GM12878 (cell line): Measurements from ENCODE around the gene MMEL1. TPM values are rescaled to one million over a fixed set of nuclear protein-coding genes. Genes with fewer than 3 reads are reported as not detected.

Source experiments
- ATAC-seq: fragments of 200-7000 bp; cut with Tn5 transposase; 3 replicates; pipeline ENCODE4 v1.9.1; 2020; ENCODE audit warnings: mild to moderate bottlenecking, moderate library complexity
- BruUV-seq: library from RNA; stranded (reverse); fragments of 400-500 nt; replicated peaks from 2 replicates; lab custom pipeline; 2021; lab: Mats Ljungman, UMichigan
- CTCF ChIA-PET: fragments of 300-600 bp; sonication (Branson Sonifier 250); formaldehyde crosslinking; extraction: SDS; loops from one replicate; lab custom pipeline; 2021; ENCODE audit warnings: inconsistent platforms; lab: Yijun Ruan, JAX
- POLR2A ChIA-PET: fragments of 350-600 bp; formaldehyde crosslinking; extraction: SDS; loops from one replicate; lab custom pipeline; 2021; ENCODE audit warnings: inconsistent platforms; lab: Charles Lee
- RAD21 ChIA-PET: fragments of 300-600 bp; sonication (Branson Sonifier 250); formaldehyde crosslinking; loops from one replicate; lab custom pipeline; 2023; ENCODE audit warnings: antibody characterized with exemption; ENCODE audit not compliant: unreplicated experiment; lab: Charles Lee
- SMC1A ChIA-PET: fragments of 300-600 bp; sonication (Branson Sonifier 250); formaldehyde crosslinking; loops from one replicate; lab custom pipeline; 2023; ENCODE audit not compliant: unreplicated experiment, uncharacterized antibody; lab: Charles Lee
- DNase-seq: peaks from one replicate; pipeline ENCODE4 v3.0.0-alpha.2; 2011; ENCODE audit warnings: low read depth, low spot score
- FAIRE-seq: peaks from 3 replicates; lab custom pipeline; 2011; peaks lifted over from hg19 to GRCh38; lab: Jason Lieb, UNC
- H2AFZ ChIP-seq: 2 replicates; pipeline ENCODE4 v1.6.0; 2011; ENCODE audit warnings: low read depth, low read length, control low read depth; ENCODE audit not compliant: control insufficient read depth
- H3K27ac ChIP-seq: 2 replicates; pipeline ENCODE4 v1.5.1; 2011; ENCODE audit warnings: control low read depth; ENCODE audit not compliant: control insufficient read depth, insufficient read depth
- H3K27me3 ChIP-seq, 2 experiments: replicated peaks in 1 of 2; 2 replicates each; pipeline versions ENCODE4 v1.6.0 to v1.6.1; 2011; ENCODE audit warnings: low read length in 1 of 2; ENCODE audit not compliant: control insufficient read depth in 2 of 2, insufficient read depth in 2 of 2
- H3K36me3 ChIP-seq, 2 experiments: 2 replicates each; pipeline ENCODE4 v1.5.1; 2011; ENCODE audit warnings: low read length in 1 of 2; ENCODE audit not compliant: control insufficient read depth in 2 of 2, insufficient read depth in 2 of 2
- H3K4me1 ChIP-seq: 2 replicates; pipeline ENCODE4 v1.6.1; 2011; ENCODE audit warnings: mild to moderate bottlenecking, low read length, moderate library complexity, mixed read lengths; ENCODE audit not compliant: control insufficient read depth, insufficient read depth
- H3K4me2 ChIP-seq: 2 replicates; pipeline ENCODE4 v1.6.0; 2011; ENCODE audit warnings: control low read depth; ENCODE audit not compliant: control insufficient read depth, insufficient read depth
- H3K4me3 ChIP-seq: fragments of 200-600 bp; sonication (generic); 2 replicates; pipeline ENCODE4 v1.5.1; 2016
- H3K79me2 ChIP-seq: 2 replicates; pipeline ENCODE4 v1.6.0; 2011; ENCODE audit warnings: low read length; ENCODE audit not compliant: control insufficient read depth, insufficient read depth
- H3K9ac ChIP-seq: 2 replicates; pipeline ENCODE4 v1.8.0; 2011; ENCODE audit warnings: low read length, control low read depth, mixed read lengths; ENCODE audit not compliant: control insufficient read depth, insufficient read depth
- H3K9me3 ChIP-seq: replicated peaks from 3 replicates; pipeline ENCODE4 v1.5.1; 2011; ENCODE audit warnings: mild to moderate bottlenecking, low read length; ENCODE audit not compliant: control insufficient read depth, insufficient read depth
- H4K20me1 ChIP-seq: 2 replicates; pipeline ENCODE4 v1.6.0; 2011; ENCODE audit not compliant: control insufficient read depth, insufficient read depth
- BRCA1 ChIP-seq: IDR thresholded peaks from 2 replicates; pipeline ENCODE4 v1.6.1; 2011; ENCODE audit warnings: low read depth, low read length, improper control_type of control experiment
- CEBPB ChIP-seq, 2 experiments: fragments of 150-350 bp in 1 of 2; IDR thresholded peaks; 2 replicates each; pipeline ENCODE4 v1.6.1; 2012 to 2014; ENCODE audit warnings: low read depth in 2 of 2, low read length in 2 of 2, borderline replicate concordance in 1 of 2, inconsistent platforms in 1 of 2
- E4F1 ChIP-seq: fragments of 450-650 bp; IDR thresholded peaks from 2 replicates; pipeline ENCODE4 v1.6.1; 2018; ENCODE audit warnings: borderline replicate concordance, mild to moderate bottlenecking; ENCODE audit not compliant: partially characterized antibody
- MTA2 ChIP-seq: fragments of 450-650 bp; IDR thresholded peaks from 2 replicates; pipeline ENCODE4 v1.6.1; 2016; ENCODE audit warnings: low read depth, mild to moderate bottlenecking, moderate library complexity
- MTA3 ChIP-seq: IDR thresholded peaks from 2 replicates; pipeline ENCODE4 v1.6.1; 2012; ENCODE audit warnings: low read length, inconsistent platforms, borderline replicate concordance
- NFXL1 ChIP-seq: fragments of 450-650 bp; IDR thresholded peaks from 2 replicates; pipeline ENCODE4 v1.6.1; 2017; ENCODE audit warnings: antibody characterized with exemption, mild to moderate bottlenecking, borderline replicate concordance
- PBX3 ChIP-seq: IDR thresholded peaks from 2 replicates; pipeline ENCODE4 v1.6.1; 2011; ENCODE audit warnings: mild to moderate bottlenecking, low read depth, low read length, moderate library complexity; ENCODE audit not compliant: insufficient replicate concordance
- SPI1 ChIP-seq: IDR thresholded peaks from 2 replicates; pipeline ENCODE4 v1.6.1; 2011; ENCODE audit warnings: low read depth, mild to moderate bottlenecking, low read length, moderate library complexity, borderline replicate concordance; ENCODE audit not compliant: insufficient read depth
- WGBS: methylation state at CpG from one replicate; pipeline ENCODE4 v1.1.6; 2016; ENCODE audit warnings: low lambda C conversion rate; ENCODE audit not compliant: insufficient replicate concordance, insufficient coverage; ENCODE audit errors: missing lambda C conversion rate; 5-methylcytosine and 5-hydroxymethylcytosine counted together
- in situ Hi-C: fragments of 300-500 bp; cut with MboI; formaldehyde crosslinking; loops from 9 replicates; pipeline ENCODE4 v1.14.3; 2018; ENCODE audit warnings: mixed read lengths
- intact Hi-C: fragments of 100-400 bp; cut with micrococcal nuclease; formaldehyde crosslinking; loops from one replicate; pipeline ENCODE4 v1.14.2; 2022; ENCODE audit not compliant: unreplicated experiment
- polyA plus RNA-seq, 11 experiments: library from polyadenylated mRNA; depleted of rRNA in 4 of 11; unstranded in 6 of 11; stranded (reverse) in 5 of 11; fragments of >200 nt; fragmentation: Nextera tagmentation in 4 of 11; fragmentation: Illumina TruSeq in 1 of 11; extraction: Ambion mirVana in 4 of 11; extraction: Trizol in 1 of 11; gene quantifications; 1 replicate in 1 of 11; 2 replicates in 10 of 11; pipeline versions ENCODE4 v1.2.1 to v1.2.3, GENCODE V29; 2011 to 2016; ENCODE audit warnings: inconsistent platforms in 2 of 11, missing spikeins in 2 of 11, low read depth in 1 of 11
- total RNA-seq, 4 experiments: library from RNA; depleted of rRNA in 3 of 4; stranded (reverse); fragments of >200 nt in 3 of 4; fragmentation: Illumina TruSeq in 1 of 4; extraction: Trizol in 1 of 4; gene quantifications; 2 replicates each; pipeline versions ENCODE4 v1.2.1 to v1.2.3, GENCODE V29; 2013 to 2021

Gene MMEL1
- total and polyA plus RNA-seq, 10 of the 15 experiments (the other 5 are each of a cell fraction or from before 2014, with no cell fraction given) = 0.11 TPM; not detected in 9

- TF ChIP-seq CEBPB (IDR thresholded peaks at IDR 0.05; ENCODE audit: borderline replicate concordance in 1 of 2, low read depth in 2 of 2, low read length in 2 of 2) (no peak), NFXL1 (no peak), PBX3 (no peak), MTA3 (no peak), BRCA1 (no peak)
- TF ChIP-seq, all 136 proteins: peak for 0
Observed at GRCh38 chr1:2624735-2625300, 8.0 kb downstream of the MMEL1 start (continued).

- H3K79me2 ChIP-seq = no peaks in the 10 kb centered on the region
- SMC1A ChIA-PET = no interaction called here
- H3K9ac ChIP-seq = no peak overlapping the region
- peaks cover 2% of the 10 kb centered on the region; the same call in 1 of the 3 replicates for H3K9me3 ChIP-seq
- ATAC-seq (no peak), FAIRE-seq (no peak), DNase-seq (no peak)
- H2AFZ ChIP-seq = no peak overlapping the region
- H3K4me3 ChIP-seq = no peak overlapping the region
- WGBS = 18% methylated on average over 12 of the region's 12 CpGs
- H3K36me3 ChIP-seq = no peaks in the 10 kb centered on the region
- BruUV-seq = no TSS peak
- CTCF ChIA-PET = no interaction called here
- no peak for TF ChIP-seq SPI1
- TF ChIP-seq E4F1 = no peak
- TF ChIP-seq MTA2 = no peak
- intact Hi-C loops = no loop called here
- RAD21 ChIA-PET = no interaction called here
- H3K4me2 ChIP-seq = no peak overlapping the region
- POLR2A ChIA-PET = no interaction called here
- in situ Hi-C loops = no loop called here
- H3K27ac ChIP-seq = no peak overlapping the region
- no peaks in the 10 kb centered on the region for H4K20me1 ChIP-seq
- H3K27me3 ChIP-seq = peaks cover 0 to 4% of the 10 kb centered on the region in 2 experiments; a peak in 3 of 4 replicates
- H3K4me1 ChIP-seq = no peaks in the 10 kb centered on the region
Observed at GRCh38 chr1:2623571-2624337, 9.1 kb downstream of the MMEL1 start.
